ENCODE results near the gene FRRS1.

- TF ChIP-seq POLR2A (IDR thresholded peaks at IDR 0.05; ENCODE audit: extremely low read depth, insufficient read length) (no peak), CTCF (IDR thresholded peaks at IDR 0.05; ENCODE audit: low read depth, low read length) (no peak)
These were observed 5.1 kb upstream of the FRRS1 start for GRCh38 chr1:99771513-99771918.
